Glutamatergic neuron (in vitro differentiated cells): ENCODE results near the gene MEN1. TPM values are rescaled to one million over a fixed set of nuclear protein-coding genes. Genes with fewer than 3 reads are reported as not detected.

Source experiments
- DNase-seq: peaks from one replicate; pipeline ENCODE4 v3.0.0; 2022
- H3K27ac Mint-ChIP-seq: one replicate; pipeline ENCODE4 v1.8.0; 2020; ENCODE audit warnings: mild to moderate bottlenecking, mixed read lengths, inconsistent platforms; ENCODE audit not compliant: unreplicated experiment
- H3K27me3 Mint-ChIP-seq: one replicate; pipeline ENCODE4 v1.8.0; 2020; ENCODE audit warnings: mild to moderate bottlenecking, moderate library complexity, mixed read lengths, inconsistent platforms; ENCODE audit not compliant: unreplicated experiment
- H3K36me3 Mint-ChIP-seq: one replicate; pipeline ENCODE4 v1.8.0; 2020; ENCODE audit warnings: mild to moderate bottlenecking, mixed read lengths, inconsistent platforms; ENCODE audit not compliant: unreplicated experiment
- H3K4me1 Mint-ChIP-seq: one replicate; pipeline ENCODE4 v1.8.0; 2020; ENCODE audit warnings: mild to moderate bottlenecking, low read depth, mixed read lengths, inconsistent platforms; ENCODE audit not compliant: unreplicated experiment
- H3K4me3 Mint-ChIP-seq: one replicate; pipeline ENCODE4 v1.8.0; 2020; ENCODE audit warnings: mild to moderate bottlenecking, mixed read lengths, inconsistent platforms; ENCODE audit not compliant: unreplicated experiment
- H3K9me3 Mint-ChIP-seq: one replicate; pipeline ENCODE4 v1.8.0; 2020; ENCODE audit warnings: mild to moderate bottlenecking, moderate library complexity, mixed read lengths, inconsistent platforms; ENCODE audit not compliant: unreplicated experiment
- total RNA-seq: library from RNA; stranded (reverse); fragmentation: NEBNext Ultra II Directional; extraction: Animal tissue kit (Norgen Biotek cat#: 25700); gene quantifications from one replicate; pipeline ENCODE4 v1.2.1, GENCODE V29; 2021; ENCODE audit not compliant: unreplicated experiment
- TF ChIP-seq, protein P1 (sequence below): fragments of 200-600 bp; sonication (generic); IDR thresholded peaks from one replicate; pipeline ENCODE4 v1.5.0; 2021; ENCODE audit not compliant: partially characterized antibody, unreplicated experiment

MEN1 gene
- total RNA-seq, 1 donor from 2014 or later: 39.7 TPM

DNA sequence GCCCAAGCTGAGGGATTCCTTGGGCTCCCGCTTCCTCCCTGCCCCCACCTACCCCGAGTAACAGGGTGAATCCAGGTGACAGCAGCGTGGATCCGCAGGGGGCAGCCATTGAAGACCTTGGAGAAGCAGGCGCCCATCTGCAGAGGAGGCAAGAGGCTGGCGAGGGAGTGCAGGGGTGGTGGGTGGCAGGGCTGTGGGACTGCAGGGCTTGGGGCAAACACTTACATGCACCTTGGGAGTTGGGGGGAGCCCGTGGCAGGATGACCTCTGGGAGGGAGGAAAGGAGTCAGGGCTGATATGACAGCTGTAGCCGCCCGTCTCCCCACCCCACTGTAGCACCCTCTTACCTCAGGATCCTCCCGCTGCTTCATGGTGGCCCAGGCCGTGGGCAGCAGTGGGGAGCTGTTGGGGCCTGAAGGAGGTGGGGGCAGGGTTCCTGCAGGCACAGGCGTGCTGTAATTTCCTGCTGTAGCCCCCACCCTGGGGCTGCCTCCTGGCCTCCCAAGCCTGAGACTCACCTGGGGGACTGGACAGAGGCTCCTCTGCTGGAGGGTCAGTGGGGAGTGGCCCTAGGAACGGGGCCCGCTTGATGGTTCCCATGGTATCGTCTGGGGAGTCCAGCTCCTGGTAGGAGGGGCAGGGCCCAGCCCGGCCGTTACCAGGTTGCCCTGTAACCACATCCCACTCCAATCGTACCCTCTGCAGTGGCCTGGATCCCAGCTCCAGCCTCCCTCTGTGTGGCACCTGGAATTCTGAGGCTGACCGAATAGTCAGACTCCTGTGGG lies 13.4 kb downstream of the MEN1 start:
- no peak for DNase-seq
- Mint-ChIP-seq H3K4me1 (peaks cover 4% of the 10 kb centered on the region), H3K9me3 (no peaks in the 10 kb centered on the region), H3K36me3 (no peaks in the 10 kb centered on the region), H3K27me3 (peaks cover 15% of the 10 kb centered on the region), H3K4me3 (no peak overlapping the region), H3K27ac (no peak overlapping the region)
- TF ChIP-seq, protein P1, sequence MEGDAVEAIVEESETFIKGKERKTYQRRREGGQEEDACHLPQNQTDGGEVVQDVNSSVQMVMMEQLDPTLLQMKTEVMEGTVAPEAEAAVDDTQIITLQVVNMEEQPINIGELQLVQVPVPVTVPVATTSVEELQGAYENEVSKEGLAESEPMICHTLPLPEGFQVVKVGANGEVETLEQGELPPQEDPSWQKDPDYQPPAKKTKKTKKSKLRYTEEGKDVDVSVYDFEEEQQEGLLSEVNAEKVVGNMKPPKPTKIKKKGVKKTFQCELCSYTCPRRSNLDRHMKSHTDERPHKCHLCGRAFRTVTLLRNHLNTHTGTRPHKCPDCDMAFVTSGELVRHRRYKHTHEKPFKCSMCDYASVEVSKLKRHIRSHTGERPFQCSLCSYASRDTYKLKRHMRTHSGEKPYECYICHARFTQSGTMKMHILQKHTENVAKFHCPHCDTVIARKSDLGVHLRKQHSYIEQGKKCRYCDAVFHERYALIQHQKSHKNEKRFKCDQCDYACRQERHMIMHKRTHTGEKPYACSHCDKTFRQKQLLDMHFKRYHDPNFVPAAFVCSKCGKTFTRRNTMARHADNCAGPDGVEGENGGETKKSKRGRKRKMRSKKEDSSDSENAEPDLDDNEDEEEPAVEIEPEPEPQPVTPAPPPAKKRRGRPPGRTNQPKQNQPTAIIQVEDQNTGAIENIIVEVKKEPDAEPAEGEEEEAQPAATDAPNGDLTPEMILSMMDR: no peak

DNA sequence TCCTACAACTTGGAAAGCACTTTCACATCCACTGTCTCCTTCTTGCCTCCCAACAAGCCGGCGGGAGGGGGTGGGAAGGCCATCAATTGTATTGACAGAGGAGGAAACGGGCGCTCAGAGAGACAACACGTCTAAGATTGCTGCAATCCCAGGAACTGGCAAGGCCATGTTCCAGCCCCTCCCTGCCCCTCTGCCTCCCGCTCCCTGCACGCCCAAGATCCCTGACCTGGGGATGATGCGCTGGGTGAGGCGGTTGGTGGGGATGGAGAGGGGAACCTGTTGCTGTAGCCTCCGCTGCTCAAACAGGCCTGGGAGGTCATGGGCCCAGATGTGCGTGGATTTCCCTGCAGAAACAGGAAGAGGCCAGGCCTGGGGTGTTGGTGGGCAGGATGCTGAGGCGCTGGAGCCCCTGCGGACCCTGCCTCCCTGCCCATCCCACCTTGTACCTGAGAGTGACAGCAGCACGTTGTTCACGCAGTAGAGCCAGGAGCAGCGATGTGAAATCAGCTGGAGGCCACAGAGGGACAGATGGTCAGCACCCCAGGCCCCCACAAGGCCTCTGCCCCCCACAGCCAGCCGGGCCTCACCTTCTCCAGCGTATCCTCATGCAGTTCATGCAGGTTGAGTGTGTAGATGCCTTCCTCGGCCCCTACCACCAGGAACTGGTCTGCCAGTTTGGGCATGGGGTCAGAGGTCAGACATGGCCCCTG lies 14.1 kb downstream of the MEN1 start:
- Mint-ChIP-seq H3K9me3 (no peaks in the 10 kb centered on the region), H3K27ac (no peak overlapping the region), H3K27me3 (peaks cover 18% of the 10 kb centered on the region), H3K36me3 (no peaks in the 10 kb centered on the region), H3K4me3 (no peak overlapping the region), H3K4me1 (peaks cover 4% of the 10 kb centered on the region)
- no peak for DNase-seq
- TF ChIP-seq, protein P1: no peak

DNA sequence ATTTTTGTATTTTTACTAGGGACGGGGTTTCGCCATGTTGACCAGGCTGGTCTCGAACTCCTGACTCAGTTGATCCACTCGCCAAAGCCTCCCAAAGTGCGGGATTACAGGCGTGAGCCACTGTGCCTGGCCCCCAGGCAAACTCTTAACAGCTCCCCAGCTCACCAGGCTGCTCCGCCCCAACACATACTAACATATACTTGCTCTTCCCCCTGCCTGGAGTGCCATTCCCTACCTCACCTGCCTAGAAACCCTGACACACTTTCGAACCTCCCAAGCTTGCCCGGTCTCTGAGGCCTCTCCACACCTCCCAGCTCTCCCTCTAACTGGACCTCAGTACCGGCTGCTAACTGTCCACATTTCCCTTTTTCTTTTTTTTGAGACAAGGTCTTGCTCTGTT lies 15.8 kb downstream of the MEN1 start:
- no peak for DNase-seq
- no peak overlapping the region for H3K27ac Mint-ChIP-seq
- H3K4me1 Mint-ChIP-seq: peaks cover 1% of the 10 kb centered on the region
- peaks cover 16% of the 10 kb centered on the region for H3K27me3 Mint-ChIP-seq
- no peaks in the 10 kb centered on the region for H3K9me3 Mint-ChIP-seq
- H3K36me3 Mint-ChIP-seq: no peaks in the 10 kb centered on the region
- peak overlapping the region; percentile 52 for H3K4me3 Mint-ChIP-seq
- TF ChIP-seq, protein P1: no peak

DNA sequence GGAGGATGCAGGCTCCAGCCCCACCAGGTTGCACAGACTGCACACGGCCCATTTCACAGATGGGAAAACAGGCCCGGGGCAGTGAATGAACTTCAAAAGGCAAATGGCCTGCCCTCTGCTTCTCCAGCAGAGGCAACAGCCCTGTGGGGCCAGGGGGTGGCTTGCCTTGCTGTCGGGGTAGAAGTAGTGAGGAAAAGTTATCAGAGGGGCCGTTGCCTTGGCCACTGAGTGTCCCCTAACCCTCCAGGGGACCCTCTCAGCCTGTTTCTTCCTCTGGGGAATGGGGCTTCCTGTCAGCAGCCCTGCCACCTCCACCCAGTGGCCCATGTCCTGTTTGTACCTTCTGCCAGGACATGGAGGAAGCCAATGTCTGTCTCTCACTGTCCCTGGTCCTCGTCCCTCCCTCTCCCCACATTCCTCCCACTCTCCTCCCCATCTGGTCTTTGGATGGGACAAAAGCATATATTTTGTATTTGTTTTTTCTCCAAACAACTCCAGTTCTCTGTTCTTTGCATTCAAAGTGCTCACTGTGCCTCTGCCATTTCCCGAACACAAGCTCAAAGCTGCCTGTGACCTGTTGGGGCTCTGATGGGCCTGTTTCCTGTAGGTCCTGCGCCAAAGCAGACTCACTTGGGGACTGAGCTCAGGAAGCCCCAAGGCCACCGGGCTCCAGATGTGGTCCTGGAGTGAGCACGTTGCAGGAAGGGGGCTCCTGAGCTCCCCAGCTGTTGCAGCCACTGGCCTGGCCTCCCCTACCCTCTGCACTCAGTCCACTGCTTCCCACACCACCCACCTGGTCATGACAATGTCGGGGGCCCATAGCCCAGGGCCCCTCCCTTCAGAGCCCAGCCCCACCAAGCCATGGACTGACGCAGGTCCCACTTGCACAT lies 16.8 kb downstream of the MEN1 start:
- Mint-ChIP-seq H3K36me3 (no peaks in the 10 kb centered on the region), H3K9me3 (no peaks in the 10 kb centered on the region), H3K27ac (no peak overlapping the region), H3K27me3 (peaks cover 12% of the 10 kb centered on the region), H3K4me3 (peak overlapping the region; percentile 5), H3K4me1 (no peaks in the 10 kb centered on the region)
- TF ChIP-seq, protein P1: no peak
- no peak for DNase-seq
